22Rv1 (cell line): ENCODE measurements around the gene FAM222A.

ENCODE experiments used
- CTCF ChIP-seq: fragments of 450-650 bp; IDR thresholded peaks from 2 replicates; pipeline ENCODE4 v1.5.1; 2017; ENCODE audit warnings: mild to moderate bottlenecking
- ZFX ChIP-seq: fragments of 450-650 bp; IDR thresholded peaks from 2 replicates; pipeline ENCODE4 v1.6.1; 2017; ENCODE audit warnings: antibody characterized with exemption, borderline replicate concordance

- TF ChIP-seq CTCF (no peak), ZFX (no peak)
Observed at GRCh38 chr12:109677279-109677691, 36.3 kb upstream of the FAM222A start.
